Measurements from ENCODE around the gene HES3.
A peak's percentile ranks its signal among the peaks of the same experiment; 100 is the strongest.

The HES3 gene

DNA sequence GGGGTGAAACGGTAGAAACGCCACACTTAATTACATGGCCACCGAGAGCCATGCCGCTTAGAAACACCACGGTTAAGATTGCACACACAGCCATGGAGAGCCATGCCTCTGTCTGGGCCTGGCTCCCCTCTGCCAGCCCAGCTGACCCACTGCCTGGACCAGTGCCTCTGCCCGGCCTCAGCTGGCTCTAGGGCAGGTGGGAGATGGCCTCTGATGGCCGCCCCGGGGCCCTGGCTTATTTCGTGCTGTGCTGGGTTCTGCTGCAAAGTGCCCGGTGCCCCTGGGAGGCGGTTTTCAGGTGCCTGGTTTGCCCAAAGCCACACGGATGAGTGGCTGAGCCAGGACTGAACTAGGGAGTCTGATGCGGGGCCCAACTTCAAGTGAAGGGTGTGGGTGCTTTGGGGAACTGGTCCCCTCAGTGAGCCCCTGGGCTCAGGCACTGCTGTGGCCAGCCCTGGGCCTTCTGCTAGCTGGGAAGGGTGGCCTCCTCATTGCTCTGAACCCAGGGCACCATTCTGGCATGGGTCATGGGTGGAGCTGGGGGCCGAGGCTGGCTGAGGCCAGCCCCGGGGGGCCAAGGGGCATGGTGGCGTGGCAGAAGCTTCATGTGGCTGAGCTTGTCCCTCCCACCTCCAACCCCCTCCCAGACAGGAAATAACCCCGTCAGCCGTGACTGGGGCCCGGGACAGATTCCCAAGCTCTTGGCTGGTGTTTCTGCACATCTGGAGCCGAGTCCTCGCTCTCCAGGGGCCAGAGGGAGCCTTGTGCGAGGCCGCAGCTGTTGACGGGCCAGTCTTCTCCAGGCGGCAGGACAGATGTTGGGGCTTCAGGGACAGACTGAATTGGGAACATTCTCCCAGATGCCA is 18.8 kb downstream of the HES3 start:
- H3K9ac ChIP-seq (ENCODE audit: low read depth in 1 of 2, low read length in 2 of 2): no peak overlapping the region
- no peak overlapping the region for H3K27ac ChIP-seq (ENCODE audit: low read depth, low read length)
- H3K27me3 ChIP-seq (ENCODE audit: control insufficient read depth in 1 of 2, insufficient read depth in 2 of 2, low read length in 2 of 2): no peaks in the 10 kb centered on the region
- H3K4me3 ChIP-seq (ENCODE audit: low read depth in 1 of 2, low read length in 2 of 2): no peak overlapping the region
- H3K36me3 ChIP-seq (ENCODE audit: control insufficient read depth in 1 of 2, insufficient read depth in 2 of 2, low read length in 2 of 2): peaks cover 0 to 10% of the 10 kb centered on the region in 2 donors
- no peaks in the 10 kb centered on the region for H3K9me3 ChIP-seq (ENCODE audit: control insufficient read depth in 1 of 2, low read length in 2 of 2)
- H3K4me1 ChIP-seq (ENCODE audit: control insufficient read depth in 1 of 2, insufficient read depth in 2 of 2, low read length in 2 of 2): peaks cover 11 to 17% of the 10 kb centered on the region in 2 donors

DNA sequence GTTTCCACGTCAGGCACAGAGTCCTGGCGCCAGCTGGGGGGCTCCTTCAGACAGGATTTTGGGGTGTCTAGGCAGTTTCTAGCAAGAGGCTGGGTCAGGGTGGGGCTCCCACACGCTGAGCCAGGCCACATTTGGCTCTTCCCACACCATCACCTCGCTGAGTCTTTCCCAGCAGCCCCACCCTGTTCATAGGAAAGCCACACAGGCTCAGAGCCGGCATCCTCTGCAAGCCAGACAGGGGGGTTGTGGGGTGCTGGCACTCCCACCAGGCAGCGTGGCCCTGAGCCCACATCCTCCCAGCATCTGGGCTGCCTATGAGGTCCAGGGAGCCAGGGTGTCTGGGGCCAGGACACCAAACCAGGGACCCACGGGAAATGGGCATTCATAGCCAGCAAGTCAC is 19.7 kb downstream of the HES3 start:
- no peak overlapping the region for H3K4me3 ChIP-seq (ENCODE audit: low read depth in 1 of 2, low read length in 2 of 2)
- no peaks in the 10 kb centered on the region for H3K9me3 ChIP-seq (ENCODE audit: control insufficient read depth in 1 of 2, low read length in 2 of 2)
- H3K36me3 ChIP-seq (ENCODE audit: control insufficient read depth in 1 of 2, insufficient read depth in 2 of 2, low read length in 2 of 2): peaks cover 0 to 10% of the 10 kb centered on the region in 2 donors
- H3K4me1 ChIP-seq (ENCODE audit: control insufficient read depth in 1 of 2, insufficient read depth in 2 of 2, low read length in 2 of 2): peaks cover 11 to 17% of the 10 kb centered on the region in 2 donors
- H3K9ac ChIP-seq (ENCODE audit: low read depth in 1 of 2, low read length in 2 of 2): no peak overlapping the region
- H3K27ac ChIP-seq (ENCODE audit: low read depth, low read length): no peak overlapping the region
- no peaks in the 10 kb centered on the region for H3K27me3 ChIP-seq (ENCODE audit: control insufficient read depth in 1 of 2, insufficient read depth in 2 of 2, low read length in 2 of 2)

DNA sequence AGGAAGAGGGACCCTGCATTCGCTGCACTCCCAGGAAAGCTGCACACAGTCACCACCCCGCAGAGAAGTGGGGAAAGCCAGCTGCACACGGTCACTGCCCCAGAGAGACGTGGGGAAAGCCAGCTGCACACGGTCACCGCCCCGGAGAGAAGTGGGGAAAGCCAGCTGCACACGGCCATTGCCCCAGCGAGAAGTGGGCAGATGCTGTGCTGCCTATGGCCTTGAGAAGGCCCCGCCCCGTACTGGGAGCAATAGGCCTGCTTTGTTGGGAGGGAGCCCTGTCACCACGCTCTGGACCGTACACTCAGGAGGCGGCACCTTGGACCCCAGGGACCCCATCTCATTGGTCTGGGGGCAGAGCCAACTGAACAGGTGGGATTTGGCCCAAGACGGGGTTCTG is 21.2 kb downstream of the HES3 start:
- Histone ChIP-seq H3K4me1 (ENCODE audit: control insufficient read depth in 1 of 2, insufficient read depth in 2 of 2, low read length in 2 of 2) (peaks cover 4 to 9% of the 10 kb centered on the region in 2 donors), H3K27ac (ENCODE audit: low read depth, low read length) (no peak overlapping the region), H3K27me3 (ENCODE audit: control insufficient read depth in 1 of 2, insufficient read depth in 2 of 2, low read length in 2 of 2) (no peaks in the 10 kb centered on the region), H3K9me3 (ENCODE audit: control insufficient read depth in 1 of 2, low read length in 2 of 2) (no peaks in the 10 kb centered on the region), H3K4me3 (ENCODE audit: low read depth in 1 of 2, low read length in 2 of 2) (no peak overlapping the region), H3K36me3 (ENCODE audit: control insufficient read depth in 1 of 2, insufficient read depth in 2 of 2, low read length in 2 of 2) (peaks cover 0 to 10% of the 10 kb centered on the region in 2 donors), H3K9ac (ENCODE audit: low read depth in 1 of 2, low read length in 2 of 2) (no peak overlapping the region)

DNA sequence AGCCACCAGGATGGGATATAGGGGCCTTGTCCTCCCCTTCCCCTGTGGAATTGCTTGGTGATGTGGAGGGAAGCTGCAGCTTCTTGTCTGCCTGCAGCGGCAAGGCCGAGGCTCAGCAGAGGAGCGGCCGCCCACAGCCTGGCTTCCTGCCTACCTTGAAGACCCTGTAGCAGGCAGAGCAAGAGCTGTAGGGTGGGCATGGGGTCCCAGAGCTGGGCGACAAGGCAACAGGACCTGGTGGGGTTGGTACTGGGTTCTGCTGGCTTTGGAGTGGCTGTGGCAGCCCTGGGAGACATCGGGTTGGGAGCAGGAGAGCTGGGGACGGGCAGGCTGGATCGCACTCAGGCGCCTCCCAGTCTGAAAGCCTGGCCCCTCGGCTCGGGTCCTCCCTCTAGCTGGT is 22.7 kb downstream of the HES3 start:
- H3K27me3 ChIP-seq (ENCODE audit: control insufficient read depth in 1 of 2, insufficient read depth in 2 of 2, low read length in 2 of 2): no peaks in the 10 kb centered on the region
- no peak overlapping the region for H3K9ac ChIP-seq (ENCODE audit: low read depth in 1 of 2, low read length in 2 of 2)

DNA sequence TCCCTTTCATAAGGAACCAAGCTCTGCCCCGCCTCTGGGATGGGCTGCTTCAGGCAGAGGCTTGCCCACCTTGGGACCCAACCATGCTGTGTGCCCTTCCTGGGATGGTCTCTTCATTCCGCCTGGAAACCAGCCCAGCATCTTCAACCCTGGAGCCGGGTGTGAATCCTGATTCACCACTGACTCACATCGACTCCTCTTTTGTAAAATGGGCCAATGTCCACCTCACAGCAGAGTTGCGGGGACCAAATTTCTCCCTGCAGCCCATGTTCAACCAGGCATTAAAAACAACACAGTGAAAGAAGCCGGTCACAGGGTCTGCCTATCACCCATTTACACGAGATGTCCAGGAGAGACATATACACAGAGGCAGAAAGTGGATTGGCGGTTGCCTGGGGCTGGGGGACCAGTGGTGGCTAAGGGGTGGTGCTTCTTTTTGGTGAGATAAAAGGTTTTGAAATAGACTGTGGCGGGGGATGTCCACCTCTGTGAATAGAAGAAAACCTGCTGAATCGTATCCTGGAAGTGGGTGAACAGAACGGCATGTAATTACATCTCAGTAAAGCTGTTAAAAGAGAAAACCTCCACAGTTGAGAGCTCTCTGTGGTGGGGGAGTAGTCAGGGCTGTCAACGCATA is 23.8 kb downstream of the HES3 start:
- H3K9ac ChIP-seq (ENCODE audit: low read depth in 1 of 2, low read length in 2 of 2): no peak overlapping the region
- H3K9me3 ChIP-seq (ENCODE audit: control insufficient read depth in 1 of 2, low read length in 2 of 2): no peaks in the 10 kb centered on the region
- no peak overlapping the region for H3K27ac ChIP-seq (ENCODE audit: low read depth, low read length)
- H3K4me1 ChIP-seq (ENCODE audit: control insufficient read depth in 1 of 2, insufficient read depth in 2 of 2, low read length in 2 of 2): peaks cover 30 to 34% of the 10 kb centered on the region in 2 donors
- peaks cover 0 to 10% of the 10 kb centered on the region in 2 donors for H3K36me3 ChIP-seq (ENCODE audit: control insufficient read depth in 1 of 2, insufficient read depth in 2 of 2, low read length in 2 of 2)
- no peak overlapping the region for H3K4me3 ChIP-seq (ENCODE audit: low read depth in 1 of 2, low read length in 2 of 2)
- no peaks in the 10 kb centered on the region for H3K27me3 ChIP-seq (ENCODE audit: control insufficient read depth in 1 of 2, insufficient read depth in 2 of 2, low read length in 2 of 2)

More for the DNA sequence above, 22.7 kb downstream of the HES3 start:
- H3K9me3 ChIP-seq (ENCODE audit: control insufficient read depth in 1 of 2, low read length in 2 of 2): no peaks in the 10 kb centered on the region
- H3K4me1 ChIP-seq (ENCODE audit: control insufficient read depth in 1 of 2, insufficient read depth in 2 of 2, low read length in 2 of 2): peaks cover 19 to 24% of the 10 kb centered on the region in 2 donors
- H3K4me3 ChIP-seq (ENCODE audit: low read depth in 1 of 2, low read length in 2 of 2): no peak overlapping the region
- H3K27ac ChIP-seq (ENCODE audit: low read depth, low read length): no peak overlapping the region
- H3K36me3 ChIP-seq (ENCODE audit: control insufficient read depth in 1 of 2, insufficient read depth in 2 of 2, low read length in 2 of 2): peaks cover 0 to 10% of the 10 kb centered on the region in 2 donors

DNA sequence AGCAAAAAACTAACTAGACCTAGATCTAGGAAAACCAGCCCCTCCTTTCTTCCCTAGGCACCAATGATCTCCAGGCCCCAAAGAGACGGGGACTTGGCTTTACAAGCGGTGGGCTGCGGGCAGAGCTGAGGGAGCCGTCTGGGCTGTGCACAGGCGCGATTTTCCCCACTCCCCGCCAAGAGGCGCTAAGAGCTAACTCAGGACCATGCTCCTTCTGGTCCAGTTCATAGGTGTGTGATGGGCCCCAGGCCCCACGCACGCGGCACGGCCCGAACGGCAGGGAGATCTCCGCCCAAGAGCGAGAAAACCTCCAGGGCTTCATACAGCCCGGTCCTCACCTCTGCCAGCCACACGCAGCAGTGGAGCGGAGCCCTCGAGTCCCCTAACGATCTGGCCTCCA is 24.4 kb downstream of the HES3 start:
- no peak overlapping the region for H3K9ac ChIP-seq (ENCODE audit: low read depth in 1 of 2, low read length in 2 of 2)
- H3K27ac ChIP-seq (ENCODE audit: low read depth, low read length): no peak overlapping the region
- H3K4me3 ChIP-seq (ENCODE audit: low read depth in 1 of 2, low read length in 2 of 2): no peak overlapping the region
- H3K27me3 ChIP-seq (ENCODE audit: control insufficient read depth in 1 of 2, insufficient read depth in 2 of 2, low read length in 2 of 2): no peaks in the 10 kb centered on the region
- H3K4me1 ChIP-seq (ENCODE audit: control insufficient read depth in 1 of 2, insufficient read depth in 2 of 2, low read length in 2 of 2): peaks cover 33 to 35% of the 10 kb centered on the region in 2 donors
- no peaks in the 10 kb centered on the region for H3K9me3 ChIP-seq (ENCODE audit: control insufficient read depth in 1 of 2, low read length in 2 of 2)
- H3K36me3 ChIP-seq (ENCODE audit: control insufficient read depth in 1 of 2, insufficient read depth in 2 of 2, low read length in 2 of 2): peaks cover 0 to 10% of the 10 kb centered on the region in 2 donors

DNA sequence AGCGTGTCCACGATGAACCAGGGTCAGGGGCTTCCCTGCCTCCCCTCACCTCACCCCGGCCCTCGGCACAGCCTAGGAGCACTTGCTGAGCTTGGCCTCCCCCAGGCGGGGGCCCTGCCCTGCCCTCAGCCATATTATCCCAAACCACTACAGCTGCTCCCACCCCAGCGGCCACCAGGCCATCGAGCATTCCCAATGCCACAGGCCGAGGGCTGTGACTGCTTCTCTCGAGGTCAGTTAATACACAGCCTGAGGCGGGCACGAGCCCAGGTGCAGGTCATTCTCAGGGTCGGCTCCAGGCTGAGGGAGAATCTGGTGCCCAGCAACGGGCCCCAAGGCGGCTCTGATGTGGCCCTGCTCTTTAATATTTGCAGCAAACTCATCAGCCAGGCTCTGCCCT is 25.3 kb downstream of the HES3 start:
- H3K27ac ChIP-seq (ENCODE audit: low read depth, low read length): no peak overlapping the region
- H3K36me3 ChIP-seq (ENCODE audit: control insufficient read depth in 1 of 2, insufficient read depth in 2 of 2, low read length in 2 of 2): peaks cover under 1 to 4% of the 10 kb centered on the region in 2 donors
- H3K4me3 ChIP-seq (ENCODE audit: low read depth in 1 of 2, low read length in 2 of 2): no peak overlapping the region
- H3K9me3 ChIP-seq (ENCODE audit: control insufficient read depth in 1 of 2, low read length in 2 of 2): no peaks in the 10 kb centered on the region
- H3K27me3 ChIP-seq (ENCODE audit: control insufficient read depth in 1 of 2, insufficient read depth in 2 of 2, low read length in 2 of 2): no peaks in the 10 kb centered on the region
- peaks cover 38% of the 10 kb centered on the region in 2 donors for H3K4me1 ChIP-seq (ENCODE audit: control insufficient read depth in 1 of 2, insufficient read depth in 2 of 2, low read length in 2 of 2)
- H3K9ac ChIP-seq (ENCODE audit: low read depth in 1 of 2, low read length in 2 of 2): no peak overlapping the region

DNA sequence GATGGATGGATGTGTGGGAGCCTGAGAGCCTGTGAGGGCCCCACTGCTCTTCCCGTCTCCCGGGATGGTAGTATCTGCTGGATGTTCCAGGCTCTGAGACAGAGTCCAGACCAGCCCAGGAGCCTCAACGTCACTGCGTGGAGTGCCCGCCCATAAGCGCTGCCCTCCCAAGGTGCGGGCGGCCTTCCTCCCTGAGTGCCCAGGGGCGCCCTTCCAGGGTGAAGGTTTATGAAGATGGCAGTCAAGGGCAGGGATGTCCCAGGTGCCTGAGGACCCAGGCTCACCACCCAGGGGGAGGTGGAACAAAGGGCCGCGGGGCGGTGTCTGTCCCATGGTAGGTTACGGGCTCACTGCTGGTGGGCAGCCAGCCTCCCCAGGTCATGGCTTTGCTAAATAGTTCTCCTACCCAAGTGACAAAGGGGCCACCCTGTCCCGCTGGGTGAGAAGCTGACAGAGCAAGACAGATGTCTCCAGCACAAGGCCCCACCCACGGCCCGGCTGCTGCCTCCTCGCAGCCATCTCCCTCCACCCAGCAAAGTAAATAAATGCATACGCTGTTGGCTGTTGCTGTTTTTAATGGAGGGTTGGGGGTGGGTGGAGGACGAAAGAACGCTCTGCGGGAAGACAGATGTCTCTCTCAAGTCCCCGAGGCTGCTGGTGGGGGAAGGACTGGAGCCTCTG is 25.9 kb downstream of the HES3 start:
- H3K4me1 ChIP-seq (ENCODE audit: control insufficient read depth in 1 of 2, insufficient read depth in 2 of 2, low read length in 2 of 2): peaks cover 38% of the 10 kb centered on the region in 2 donors
- H3K4me3 ChIP-seq (ENCODE audit: low read depth in 1 of 2, low read length in 2 of 2): no peak overlapping the region
- H3K27me3 ChIP-seq (ENCODE audit: control insufficient read depth in 1 of 2, insufficient read depth in 2 of 2, low read length in 2 of 2): no peaks in the 10 kb centered on the region
- peaks cover 2 to 4% of the 10 kb centered on the region in 2 donors for H3K36me3 ChIP-seq (ENCODE audit: control insufficient read depth in 1 of 2, insufficient read depth in 2 of 2, low read length in 2 of 2)
- no peaks in the 10 kb centered on the region for H3K9me3 ChIP-seq (ENCODE audit: control insufficient read depth in 1 of 2, low read length in 2 of 2)
- H3K9ac ChIP-seq (ENCODE audit: low read depth in 1 of 2, low read length in 2 of 2): peak overlapping the region in 1 of 2 donors; percentile 5
- no peak overlapping the region for H3K27ac ChIP-seq (ENCODE audit: low read depth, low read length)

DNA sequence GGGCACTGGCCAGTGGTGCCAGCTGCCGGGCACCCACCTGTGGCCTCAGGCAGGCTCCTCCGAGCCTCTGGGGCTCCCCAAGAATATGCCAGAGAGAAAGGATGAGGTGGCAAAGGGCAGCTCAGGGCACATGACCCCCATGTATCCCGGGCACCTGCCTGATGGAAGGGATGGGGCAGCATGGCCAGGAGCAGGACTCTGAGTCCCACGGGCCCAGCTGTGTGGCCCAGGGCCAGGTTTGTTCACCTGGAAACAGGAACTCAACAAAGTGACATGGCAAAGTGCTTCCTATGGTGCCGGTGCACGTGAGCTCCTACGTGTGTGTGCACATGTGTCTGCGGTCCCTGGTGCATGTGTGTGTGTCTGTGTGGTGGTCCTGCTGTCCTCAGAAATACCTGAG is 26.4 kb downstream of the HES3 start:
- H3K36me3 ChIP-seq (ENCODE audit: control insufficient read depth in 1 of 2, insufficient read depth in 2 of 2, low read length in 2 of 2): peaks cover 2 to 4% of the 10 kb centered on the region in 2 donors
- peak overlapping the region in 1 of 2 donors; percentile 5 for H3K9ac ChIP-seq (ENCODE audit: low read depth in 1 of 2, low read length in 2 of 2)
- no peaks in the 10 kb centered on the region for H3K9me3 ChIP-seq (ENCODE audit: control insufficient read depth in 1 of 2, low read length in 2 of 2)
- no peaks in the 10 kb centered on the region for H3K27me3 ChIP-seq (ENCODE audit: control insufficient read depth in 1 of 2, insufficient read depth in 2 of 2, low read length in 2 of 2)
- H3K4me1 ChIP-seq (ENCODE audit: control insufficient read depth in 1 of 2, insufficient read depth in 2 of 2, low read length in 2 of 2): peaks cover 38% of the 10 kb centered on the region in 2 donors
- H3K27ac ChIP-seq (ENCODE audit: low read depth, low read length): peak overlapping the region; percentile 7
- H3K4me3 ChIP-seq (ENCODE audit: low read depth in 1 of 2, low read length in 2 of 2): no peak overlapping the region

DNA sequence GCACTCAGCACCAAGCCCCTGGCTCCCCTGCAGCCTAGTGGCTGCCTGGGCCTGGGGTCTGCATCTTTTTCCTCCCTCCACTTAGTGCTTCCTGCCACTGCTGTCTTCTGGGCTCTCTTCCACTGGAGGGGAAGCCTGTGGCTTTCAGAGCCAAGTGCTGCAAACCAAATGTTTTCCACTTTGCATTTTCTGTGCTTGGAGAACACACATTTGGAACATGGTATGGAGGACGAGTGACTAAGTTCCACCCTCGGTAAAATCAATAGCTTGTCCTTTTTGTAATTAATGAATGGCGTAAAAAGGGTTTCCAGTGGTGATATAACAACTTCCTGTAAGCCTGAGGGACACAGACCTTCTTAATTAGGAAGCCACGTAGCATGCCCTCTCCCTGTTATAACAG is 27.0 kb downstream of the HES3 start:
- Histone ChIP-seq H3K9ac (ENCODE audit: low read depth in 1 of 2, low read length in 2 of 2) (peak overlapping the region in 1 of 2 donors; percentile 5), H3K27me3 (ENCODE audit: control insufficient read depth in 1 of 2, insufficient read depth in 2 of 2, low read length in 2 of 2) (no peaks in the 10 kb centered on the region), H3K4me3 (ENCODE audit: low read depth in 1 of 2, low read length in 2 of 2) (no peak overlapping the region), H3K4me1 (ENCODE audit: control insufficient read depth in 1 of 2, insufficient read depth in 2 of 2, low read length in 2 of 2) (peaks cover 38% of the 10 kb centered on the region in 2 donors), H3K27ac (ENCODE audit: low read depth, low read length) (peak overlapping the region; percentile 13), H3K36me3 (ENCODE audit: control insufficient read depth in 1 of 2, insufficient read depth in 2 of 2, low read length in 2 of 2) (peaks cover 2 to 4% of the 10 kb centered on the region in 2 donors), H3K9me3 (ENCODE audit: control insufficient read depth in 1 of 2, low read length in 2 of 2) (no peaks in the 10 kb centered on the region)

All from duodenal mucosa (tissue), 2 donors.